Uterus (tissue), 4 donors: ENCODE data around the gene FSCN2. TPM values are rescaled to one million over a fixed set of nuclear protein-coding genes. Genes with fewer than 3 reads are reported as not detected.

Experiments
- DNase-seq, 2 donors: peaks; one replicate each; pipeline ENCODE4 v3.0.0-alpha.2; 2019 to 2020
- H3K27ac ChIP-seq, 2 donors: fragments of 200-600 bp; sonication (generic); 1 replicate in 1 of 2; 2 replicates in 1 of 2; pipeline ENCODE4 v1.5.1; 2016 to 2018
- H3K27me3 ChIP-seq, 2 donors: fragments of 200-600 bp; sonication (generic); one replicate each; pipeline ENCODE4 v1.5.1; 2018 to 2019; ENCODE audit warnings: control low read depth in 1 of 2
- H3K36me3 ChIP-seq, 2 donors: fragments of 200-600 bp; sonication (generic); one replicate each; pipeline ENCODE4 v1.5.1; 2019; ENCODE audit warnings: control low read depth in 1 of 2
- H3K4me1 ChIP-seq, 2 donors: fragments of 200-600 bp; sonication (generic); one replicate each; pipeline ENCODE4 v1.5.1; 2018 to 2019; ENCODE audit warnings: control low read depth in 1 of 2
- H3K4me3 ChIP-seq, 2 donors: fragments of 200-600 bp; sonication (generic); 1 replicate in 1 of 2; 2 replicates in 1 of 2; pipeline ENCODE4 v1.5.1; 2018 to 2019; ENCODE audit warnings: mild to moderate bottlenecking in 1 of 2
- H3K9me3 ChIP-seq, 2 donors: fragments of 200-600 bp; sonication (generic); one replicate each; pipeline ENCODE4 v1.5.1; 2019; ENCODE audit warnings: control low read depth in 1 of 2
- POLR2A ChIP-seq, 2 donors: fragments of 450-650 bp; IDR thresholded peaks; one replicate each; pipeline ENCODE4 v1.6.1; 2016; ENCODE audit warnings: antibody characterized with exemption in 2 of 2, mild to moderate bottlenecking in 1 of 2, moderate library complexity in 1 of 2
- intact Hi-C: fragments of 100-400 bp; cut with DNase I; formaldehyde crosslinking; loops from one replicate; pipeline ENCODE4 v1.15.1; 2023; ENCODE audit warnings: low total_unique reads
- total RNA-seq, 4 donors: library from RNA; depleted of rRNA in 3 of 4; stranded (reverse); fragments of >200 nt in 3 of 4; gene quantifications; one replicate each; pipeline versions ENCODE4 v1.1.0 to v1.2.4, GENCODE V29; 2014 to 2023
- TF ChIP-seq, protein P1 (sequence below), 4 experiments: fragments of 200-600 bp in 2 of 4; fragments of 450-650 bp in 2 of 4; sonication (generic) in 2 of 4; IDR thresholded peaks; one replicate each; pipeline ENCODE4 v1.5.1; 2016 to 2019; ENCODE audit warnings: antibody characterized with exemption in 4 of 4, mild to moderate bottlenecking in 2 of 4, moderate library complexity in 1 of 4
- donor health status: DM: yes; HTN: yes; CAD: no.

The FSCN2 gene
- total RNA-seq, 4 donors from 2014 or later, result 5.0 to 7.4 TPM; not detected in 2

DNA sequence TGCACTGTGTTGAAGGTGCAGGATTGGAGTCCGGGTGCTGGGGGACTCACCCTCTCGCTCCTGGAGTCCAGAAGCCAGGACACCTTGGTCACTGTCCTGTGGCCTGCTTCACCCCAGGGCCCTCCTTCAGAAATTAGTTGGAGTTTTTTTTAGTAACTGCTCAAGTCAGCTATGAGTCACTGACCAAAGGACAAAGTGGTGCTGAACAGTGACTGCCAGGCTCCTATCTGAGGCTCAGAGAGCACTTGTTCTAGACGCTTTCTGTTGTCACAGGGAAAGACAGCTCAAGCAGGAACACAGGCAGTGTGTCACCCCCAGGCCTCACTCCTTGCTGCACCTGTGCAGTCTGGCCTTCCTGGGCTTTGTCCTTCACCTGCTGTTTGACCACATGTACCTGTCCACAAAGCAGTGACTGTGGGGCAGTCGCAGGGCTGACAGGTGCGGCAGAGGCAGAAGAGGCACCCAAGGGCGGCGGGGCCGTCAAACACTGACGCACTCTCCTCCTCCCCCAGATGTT, 28.1 kb downstream of the FSCN2 start:
- Histone ChIP-seq H3K36me3 (no peaks in the 10 kb centered on the region), H3K4me3 (no peak overlapping the region), H3K27me3 (no peaks in the 10 kb centered on the region), H3K9me3 (no peaks in the 10 kb centered on the region), H3K27ac (no peak overlapping the region), H3K4me1 (peaks cover 0 to 15% of the 10 kb centered on the region in 2 donors)
- DNase-seq, result no peak
- intact Hi-C loops, result no loop called here
- TF ChIP-seq, protein P1, sequence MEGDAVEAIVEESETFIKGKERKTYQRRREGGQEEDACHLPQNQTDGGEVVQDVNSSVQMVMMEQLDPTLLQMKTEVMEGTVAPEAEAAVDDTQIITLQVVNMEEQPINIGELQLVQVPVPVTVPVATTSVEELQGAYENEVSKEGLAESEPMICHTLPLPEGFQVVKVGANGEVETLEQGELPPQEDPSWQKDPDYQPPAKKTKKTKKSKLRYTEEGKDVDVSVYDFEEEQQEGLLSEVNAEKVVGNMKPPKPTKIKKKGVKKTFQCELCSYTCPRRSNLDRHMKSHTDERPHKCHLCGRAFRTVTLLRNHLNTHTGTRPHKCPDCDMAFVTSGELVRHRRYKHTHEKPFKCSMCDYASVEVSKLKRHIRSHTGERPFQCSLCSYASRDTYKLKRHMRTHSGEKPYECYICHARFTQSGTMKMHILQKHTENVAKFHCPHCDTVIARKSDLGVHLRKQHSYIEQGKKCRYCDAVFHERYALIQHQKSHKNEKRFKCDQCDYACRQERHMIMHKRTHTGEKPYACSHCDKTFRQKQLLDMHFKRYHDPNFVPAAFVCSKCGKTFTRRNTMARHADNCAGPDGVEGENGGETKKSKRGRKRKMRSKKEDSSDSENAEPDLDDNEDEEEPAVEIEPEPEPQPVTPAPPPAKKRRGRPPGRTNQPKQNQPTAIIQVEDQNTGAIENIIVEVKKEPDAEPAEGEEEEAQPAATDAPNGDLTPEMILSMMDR (IDR thresholded peaks at IDR 0.05), result no peak
- TF ChIP-seq POLR2A (IDR thresholded peaks at IDR 0.05), result no peak

DNA sequence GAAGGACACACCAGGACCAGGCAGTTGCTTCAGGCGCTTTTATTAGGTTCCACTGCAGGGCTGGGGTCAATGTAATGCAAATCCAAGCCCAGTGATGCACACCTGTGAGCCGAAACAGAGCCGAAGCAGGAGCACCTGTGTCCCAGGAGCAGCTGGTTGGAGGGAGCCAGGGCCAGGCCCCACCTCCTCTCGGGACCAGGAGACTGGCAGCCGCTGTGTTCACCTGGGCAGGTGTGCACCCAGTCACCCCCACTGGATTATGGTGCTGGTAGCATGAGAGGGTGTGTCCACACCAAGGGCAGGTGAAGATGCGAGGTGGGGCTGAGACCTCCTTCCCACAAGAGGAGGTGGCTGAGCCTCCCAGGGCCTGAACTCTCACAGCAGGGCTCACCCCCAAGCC, 28.7 kb downstream of the FSCN2 start:
- Histone ChIP-seq H3K9me3 (no peaks in the 10 kb centered on the region), H3K36me3 (no peaks in the 10 kb centered on the region), H3K27me3 (no peaks in the 10 kb centered on the region), H3K4me1 (peaks cover 0 to 10% of the 10 kb centered on the region in 2 donors), H3K27ac (no peak overlapping the region), H3K4me3 (no peak overlapping the region)
- intact Hi-C loops, result no loop called here
- TF ChIP-seq POLR2A (IDR thresholded peaks at IDR 0.05), result no peak
- TF ChIP-seq, protein P1 (IDR thresholded peaks at IDR 0.05), result no peak
- DNase-seq, result no peak

DNA sequence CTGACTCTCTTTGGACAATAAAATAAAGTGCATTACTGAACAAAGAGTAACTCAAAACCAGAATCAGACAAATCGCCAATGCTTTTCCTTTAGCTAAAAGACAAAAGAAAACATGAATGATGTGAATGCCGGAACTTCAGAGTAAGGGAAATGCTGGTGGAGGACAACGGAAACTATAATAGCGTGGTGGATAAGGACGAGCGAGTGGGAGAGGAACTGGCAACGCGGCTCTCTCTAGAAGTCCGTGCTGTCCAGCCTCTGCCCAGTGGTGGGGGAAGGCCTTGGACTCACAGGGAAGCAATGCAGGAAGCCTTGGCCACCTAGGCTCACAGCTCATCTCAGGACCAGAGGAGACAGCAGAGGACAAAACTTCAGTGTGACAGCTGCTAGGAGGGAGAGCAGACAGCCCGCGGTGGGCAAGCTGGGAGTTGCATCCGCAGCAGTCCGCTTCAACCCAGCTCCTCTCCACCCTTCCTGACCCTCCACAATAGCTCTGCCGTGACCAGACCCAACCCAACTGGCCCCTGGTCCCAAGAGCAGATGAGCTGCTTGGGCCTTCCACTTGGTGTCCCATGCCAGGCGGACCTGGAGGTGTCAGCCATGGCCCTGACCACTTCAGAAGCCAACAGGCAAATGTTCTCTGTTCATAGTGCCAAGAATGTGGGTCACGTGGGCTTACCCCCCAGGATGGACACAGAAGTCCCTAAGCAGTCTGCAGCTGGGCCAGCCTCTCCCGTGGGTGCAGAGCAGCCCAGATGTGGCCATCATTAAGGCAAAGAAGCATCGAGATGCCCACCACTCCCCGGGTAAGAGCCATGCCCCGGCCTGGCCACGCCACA, 29.3 kb downstream of the FSCN2 start:
- no peak for DNase-seq
- no peaks in the 10 kb centered on the region for H3K9me3 ChIP-seq
- no peaks in the 10 kb centered on the region for H3K27me3 ChIP-seq
- peaks cover 0 to 10% of the 10 kb centered on the region in 2 donors for H3K4me1 ChIP-seq
- H3K4me3 ChIP-seq, result no peak overlapping the region
- no peak overlapping the region for H3K27ac ChIP-seq
- no peak for TF ChIP-seq POLR2A (IDR thresholded peaks at IDR 0.05)
- TF ChIP-seq, protein P1 (IDR thresholded peaks at IDR 0.05), result no peak
- intact Hi-C loops, result no loop called here
- H3K36me3 ChIP-seq, result no peaks in the 10 kb centered on the region

DNA sequence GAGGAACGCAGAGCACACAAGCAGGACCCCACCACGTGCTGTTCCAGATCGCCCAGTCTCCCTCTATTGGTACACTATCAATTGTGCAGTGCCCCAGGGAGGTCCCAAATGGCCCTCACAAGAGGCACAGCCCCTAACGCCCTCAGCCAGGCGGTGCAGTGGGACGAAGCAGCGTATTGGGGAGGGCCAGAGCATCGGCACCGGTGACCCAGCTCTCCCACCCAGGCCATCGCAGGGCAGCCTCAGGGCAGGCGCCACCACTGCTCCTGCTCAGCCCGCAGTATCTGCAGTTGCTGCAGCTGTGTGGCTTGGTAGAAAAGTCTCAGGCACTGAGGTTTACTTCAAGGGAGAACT, 29.9 kb downstream of the FSCN2 start:
- Histone ChIP-seq H3K4me3 (no peak overlapping the region), H3K4me1 (peaks cover 0 to 10% of the 10 kb centered on the region in 2 donors), H3K27me3 (no peaks in the 10 kb centered on the region), H3K36me3 (no peaks in the 10 kb centered on the region), H3K9me3 (no peaks in the 10 kb centered on the region), H3K27ac (no peak overlapping the region)
- intact Hi-C loops, result no loop called here
- TF ChIP-seq, protein P1 (IDR thresholded peaks at IDR 0.05), result no peak
- no peak for TF ChIP-seq POLR2A (IDR thresholded peaks at IDR 0.05)
- DNase-seq, result no peak
